B cell (primary cell): Measurements from ENCODE around the gene LGSN. TPM values are rescaled to one million over a fixed set of nuclear protein-coding genes. Genes with fewer than 3 reads are reported as not detected.

Experiments
- ATAC-seq: fragments of 200-7000 bp; cut with Tn5 transposase; one replicate; pipeline ENCODE4 v1.10.0; 2021; ENCODE audit warnings: low read depth, mild to moderate bottlenecking, moderate number of reproducible peaks, moderate library complexity
- CTCF ChIA-PET: fragments of 350-600 bp; sonication (Branson Sonifier 250); formaldehyde crosslinking; loops from one replicate; lab custom pipeline; 2021; ENCODE audit warnings: antibody characterized with exemption, inconsistent platforms; lab: Charles Lee
- POLR2A ChIA-PET: fragments of 350-600 bp; sonication (Branson Sonifier 250); formaldehyde crosslinking; loops from one replicate; lab custom pipeline; 2021; ENCODE audit warnings: antibody characterized with exemption; lab: Charles Lee
- DNase-seq: peaks from one replicate; pipeline ENCODE4 v3.0.0; 2013
- H2AFZ ChIP-seq: 2 replicates; pipeline ENCODE4 v1.6.1; 2012; ENCODE audit warnings: mild to moderate bottlenecking, low read depth, low read length; ENCODE audit not compliant: insufficient read depth, poor library complexity, severe bottlenecking
- H3K27ac ChIP-seq, 2 donors: 1 replicate in 1 of 2; 2 replicates in 1 of 2; pipeline ENCODE4 v1.5.1; 2012 to 2013; ENCODE audit warnings: low read length in 2 of 2, mild to moderate bottlenecking in 2 of 2, moderate library complexity in 1 of 2
- H3K27me3 ChIP-seq, 4 experiments: fragments of 200-600 bp in 1 of 4; sonication (generic) in 1 of 4; replicated peaks in 1 of 4; 1 replicate in 2 of 4; 2 replicates in 2 of 4; pipeline versions ENCODE4 v1.6.1 to v1.7.0; 2013 to 2016; ENCODE audit warnings: low read length in 3 of 4, mild to moderate bottlenecking in 2 of 4, mixed read lengths in 1 of 4, moderate library complexity in 1 of 4; ENCODE audit not compliant: insufficient read depth in 4 of 4, control insufficient read depth in 3 of 4; ENCODE audit errors: control extremely low read depth in 1 of 4
- H3K36me3 ChIP-seq, 2 experiments: replicated peaks in 1 of 2; 1 replicate in 1 of 2; 2 replicates in 1 of 2; pipeline versions ENCODE4 v1.6.1 to v1.7.1; 2013; ENCODE audit warnings: low read length in 1 of 2; ENCODE audit not compliant: insufficient read depth in 2 of 2, control insufficient read depth in 1 of 2; ENCODE audit errors: control extremely low read depth in 1 of 2, extremely low read depth in 1 of 2
- H3K4me1 ChIP-seq, 2 donors: fragments of 200-600 bp in 1 of 2; sonication (generic) in 1 of 2; 1 replicate in 1 of 2; 2 replicates in 1 of 2; pipeline versions ENCODE4 v1.5.1 to v1.6.1; 2013 to 2017; ENCODE audit warnings: low read length in 2 of 2; ENCODE audit not compliant: control insufficient read depth in 2 of 2, insufficient read depth in 2 of 2
- H3K4me2 ChIP-seq: replicated peaks from 2 replicates; pipeline ENCODE3; 2012; ENCODE audit warnings: mild to moderate bottlenecking, low read depth, low read length; ENCODE audit not compliant: poor library complexity, severe bottlenecking
- H3K4me3 ChIP-seq, 5 experiments: fragments of 200-600 bp in 1 of 5; sonication (generic) in 1 of 5; 1 replicate in 3 of 5; 2 replicates in 2 of 5; pipeline versions ENCODE4 v1.5.1 to v1.7.0; 2011 to 2016; ENCODE audit warnings: low read length in 4 of 5, mild to moderate bottlenecking in 4 of 5, low read depth in 2 of 5, control low read depth in 1 of 5, moderate library complexity in 1 of 5; ENCODE audit not compliant: insufficient read depth in 1 of 5; ENCODE audit errors: control extremely low read depth in 1 of 5, extremely low read depth in 1 of 5
- H3K79me2 ChIP-seq: fragments of 200-600 bp; sonication (generic); one replicate; pipeline ENCODE4 v1.6.0; 2016; ENCODE audit warnings: low read length; ENCODE audit not compliant: control insufficient read depth, insufficient read depth
- H3K9ac ChIP-seq: fragments of 200-600 bp; sonication (generic); 2 replicates; pipeline ENCODE4 v1.6.1; 2017; ENCODE audit warnings: mild to moderate bottlenecking, low read length, moderate library complexity
- H3K9me3 ChIP-seq, 3 donors: one replicate each; pipeline versions ENCODE4 v1.6.1 to v1.7.1; 2013; ENCODE audit warnings: low read length in 2 of 3; ENCODE audit not compliant: control insufficient read depth in 2 of 3, insufficient read depth in 1 of 3; ENCODE audit errors: control extremely low read depth in 1 of 3
- H4K20me1 ChIP-seq: 2 replicates; pipeline ENCODE4 v1.6.0; 2012; ENCODE audit warnings: mild to moderate bottlenecking, low read length; ENCODE audit not compliant: insufficient read depth, control insufficient read depth, poor library complexity, severe bottlenecking
- H3K27ac Mint-ChIP-seq: one replicate; pipeline ENCODE4 v1.8.0; 2021; ENCODE audit warnings: mixed read lengths
- H3K27me3 Mint-ChIP-seq: one replicate; pipeline ENCODE4 v1.8.0; 2021; ENCODE audit warnings: mixed read lengths
- H3K4me1 Mint-ChIP-seq: one replicate; pipeline ENCODE4 v1.8.0; 2021; ENCODE audit warnings: mixed read lengths
- H3K4me3 Mint-ChIP-seq: one replicate; pipeline ENCODE4 v1.8.0; 2021; ENCODE audit warnings: mixed read lengths
- H3K9me3 Mint-ChIP-seq: one replicate; pipeline ENCODE4 v1.8.0; 2022; ENCODE audit warnings: mixed read lengths; ENCODE audit not compliant: insufficient read depth
- CTCF ChIP-seq: fragments of 200-600 bp; IDR thresholded peaks from one replicate; pipeline ENCODE4 v1.8.0; 2022; ENCODE audit warnings: antibody characterized with exemption, mild to moderate bottlenecking
- EZH2 ChIP-seq: IDR thresholded peaks from 2 replicates; pipeline ENCODE4 v1.6.1; 2012; ENCODE audit warnings: borderline replicate concordance, low read depth, mild to moderate bottlenecking, moderate library complexity, low read length; ENCODE audit not compliant: insufficient read depth, poor library complexity, severe bottlenecking
- WGBS: methylation state at CpG from one replicate; pipeline ENCODE4 v1.1.5; 2013; ENCODE audit warnings: missing lambda C conversion rate; ENCODE audit not compliant: insufficient coverage; 5-methylcytosine and 5-hydroxymethylcytosine counted together
- intact Hi-C: fragments of 100-400 bp; cut with micrococcal nuclease; formaldehyde crosslinking; loops from one replicate; pipeline ENCODE4 v1.10.0; 2022
- polyA plus RNA-seq: library from polyadenylated mRNA; depleted of rRNA; stranded (reverse); fragments of >200 nt; gene quantifications from 2 replicates; pipeline ENCODE4 v1.2.3, GENCODE V29; 2012
- total RNA-seq, 2 donors: library from RNA; stranded (reverse); fragments of 120-200 nt in 1 of 2; gene quantifications; 1 replicate in 1 of 2; 2 replicates in 1 of 2; pipeline versions ENCODE4 v1.2.3 to v1.2.4, GENCODE V29; 2013 to 2022

Gene LGSN
- total and polyA plus RNA-seq, 2 donors (not counting 1 experiment from before 2014, with no cell fraction given), result not detected

DNA sequence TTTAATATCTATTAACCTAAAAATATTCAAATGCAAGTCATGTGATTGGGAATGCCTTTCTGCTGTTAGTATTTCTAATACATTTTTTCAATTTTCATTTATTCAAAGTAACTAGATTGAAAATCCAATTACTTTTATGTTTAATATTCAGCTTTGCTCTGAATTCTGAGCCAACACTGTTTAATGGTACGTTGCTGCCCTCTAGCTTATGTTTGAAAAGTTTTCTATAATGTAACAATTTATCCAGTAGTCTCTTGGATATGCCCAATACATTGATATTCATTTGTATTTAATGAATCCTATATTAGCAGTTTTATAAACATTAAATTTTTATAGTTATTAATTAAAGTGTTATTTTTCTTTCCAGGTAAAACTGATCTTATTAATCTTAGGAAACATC is 47.4 kb downstream of the LGSN start:
- Mint-ChIP-seq H3K27ac (no peak overlapping the region), H3K4me3 (no peak overlapping the region), H3K9me3 (no peaks in the 10 kb centered on the region), H3K4me1 (no peaks in the 10 kb centered on the region), H3K27me3 (no peaks in the 10 kb centered on the region)
- Histone ChIP-seq H3K9me3 (peaks cover 0 to 4% (median 0%) of the 10 kb centered on the region in 3 donors), H3K27ac (no peak overlapping the region), H4K20me1 (no peaks in the 10 kb centered on the region), H3K4me1 (no peaks in the 10 kb centered on the region), H3K27me3 (no peaks in the 10 kb centered on the region), H3K79me2 (no peaks in the 10 kb centered on the region), H2AFZ (no peak overlapping the region), H3K9ac (no peak overlapping the region), H3K4me2 (no peak overlapping the region), H3K36me3 (no peaks in the 10 kb centered on the region), H3K4me3 (no peak overlapping the region)
- WGBS, result no CpG with 5 or more reads among the region's 1 CpG
- CTCF ChIA-PET, result no interaction called here
- intact Hi-C loops, result no loop called here
- POLR2A ChIA-PET, result no interaction called here
- TF ChIP-seq EZH2 (no peak), CTCF (no peak)
- DNase-seq (no peak), ATAC-seq (no peak)

GRCh38 chr6:63269470-63269869 is 50.3 kb downstream of the LGSN start:
- Histone ChIP-seq H3K4me3 (no peak overlapping the region), H3K79me2 (no peaks in the 10 kb centered on the region), H3K9ac (no peak overlapping the region), H3K36me3 (no peaks in the 10 kb centered on the region), H2AFZ (no peak overlapping the region), H3K4me2 (no peak overlapping the region), H3K4me1 (no peaks in the 10 kb centered on the region), H3K27me3 (no peaks in the 10 kb centered on the region), H3K27ac (no peak overlapping the region), H3K9me3 (no peaks in the 10 kb centered on the region), H4K20me1 (no peaks in the 10 kb centered on the region)
- TF ChIP-seq CTCF, result no peak
- ChIA-PET CTCF (no interaction called here), POLR2A (no interaction called here)
- ATAC-seq, result no peak
- no peak for DNase-seq
- Mint-ChIP-seq H3K27ac (no peak overlapping the region), H3K4me3 (no peak overlapping the region), H3K4me1 (no peaks in the 10 kb centered on the region), H3K9me3 (no peaks in the 10 kb centered on the region), H3K27me3 (no peaks in the 10 kb centered on the region)
- 100% methylated on average over 1 of the region's 4 CpGs for WGBS
- intact Hi-C loops, result no loop called here
